ENCODE data around the gene CPLX1.

- no peak for TF ChIP-seq CTCF (IDR thresholded peaks at IDR 0.05)
- TF ChIP-seq POLR2A (IDR thresholded peaks at IDR 0.05): no peak
Observed at GRCh38 chr4:814312-814850, 11.5 kb downstream of the CPLX1 start.
